GM19025 (cell line): ENCODE measurements around the gene PGBD5.

Source experiments
- ATAC-seq: cut with Tn5 transposase; IDR thresholded peaks from one replicate; pipeline ENCODE4 v1.9.1; 2021; ENCODE audit warnings: mild to moderate bottlenecking, low read depth, moderate library complexity; ENCODE audit not compliant: unreplicated experiment

PGBD5 gene

GRCh38 chr1:230287674-230288315 is 138.3 kb downstream of the PGBD5 start:
- no peak for ATAC-seq

DNA sequence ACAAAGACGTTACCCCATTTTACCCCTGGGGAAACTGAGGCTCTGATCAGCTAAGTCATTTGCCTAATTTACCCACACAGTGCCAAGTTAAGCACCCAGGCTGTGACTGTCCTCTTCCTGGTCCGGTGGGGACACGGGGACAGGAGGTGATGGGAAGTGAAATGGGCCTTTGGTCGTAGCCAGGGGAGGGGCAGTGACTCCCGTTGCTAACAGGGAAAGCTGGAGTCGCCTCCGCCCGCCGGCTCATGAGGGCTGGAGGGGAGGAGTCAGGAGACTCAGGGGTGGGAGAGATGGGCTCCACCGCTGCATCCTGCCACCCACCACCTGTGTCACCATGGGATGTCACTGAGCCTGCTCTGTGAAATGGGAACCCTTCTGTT is 139.3 kb downstream of the PGBD5 start:
- no peak for ATAC-seq

DNA sequence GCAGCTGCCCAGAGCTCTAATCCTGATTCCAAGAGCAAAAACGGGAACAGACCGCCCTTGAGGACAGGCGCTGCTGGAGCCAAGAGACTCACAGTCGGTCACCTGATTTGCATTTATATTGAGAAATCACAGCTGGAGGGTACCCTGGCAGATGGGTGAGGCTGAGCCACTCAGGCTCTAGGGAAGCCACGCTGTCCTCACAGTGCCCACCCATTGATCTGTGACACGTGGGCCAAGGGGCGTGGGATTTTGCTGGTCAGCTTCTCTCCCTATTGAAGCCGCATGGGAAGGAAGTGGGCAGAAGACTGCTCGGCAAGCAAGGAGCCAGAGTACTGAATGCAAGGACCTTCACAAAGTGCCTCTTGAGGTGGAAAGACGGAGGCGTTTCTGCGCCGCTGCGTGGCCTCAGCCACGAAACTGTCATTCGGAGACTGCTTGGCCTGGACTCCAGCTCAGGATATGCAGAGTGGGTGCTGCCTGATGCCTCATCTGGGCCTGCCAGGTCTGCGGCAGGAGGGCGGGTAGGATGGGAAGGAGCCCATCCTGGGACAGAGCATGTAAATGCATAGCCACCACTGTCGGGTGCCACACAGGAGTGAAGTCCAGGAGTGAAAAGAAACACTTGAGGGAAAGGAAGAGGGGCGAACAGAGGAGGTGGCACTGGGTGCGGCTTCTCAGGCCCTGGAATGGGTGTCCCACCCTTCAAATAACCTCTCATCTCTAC is 139.8 kb downstream of the PGBD5 start:
- no peak for ATAC-seq

DNA sequence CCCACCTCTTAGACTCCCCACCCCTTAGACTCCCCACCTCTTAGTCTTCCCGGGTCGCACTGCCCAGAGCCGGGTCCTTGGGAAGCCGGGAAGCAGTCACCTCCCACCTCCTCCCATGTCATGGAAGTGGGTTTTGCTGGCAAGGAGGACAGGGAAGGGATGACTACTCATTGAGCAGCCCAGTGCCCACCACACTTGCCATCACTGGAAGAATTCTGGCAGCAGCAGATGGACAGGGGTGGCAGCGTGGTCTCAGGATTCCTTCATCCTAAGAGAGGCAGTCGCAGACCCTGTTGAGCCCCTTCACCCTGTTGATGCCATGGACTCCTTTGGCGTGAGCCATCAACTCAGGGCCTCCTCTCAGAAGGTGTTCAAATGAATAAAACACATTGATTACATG is 140.8 kb downstream of the PGBD5 start:
- no peak for ATAC-seq

DNA sequence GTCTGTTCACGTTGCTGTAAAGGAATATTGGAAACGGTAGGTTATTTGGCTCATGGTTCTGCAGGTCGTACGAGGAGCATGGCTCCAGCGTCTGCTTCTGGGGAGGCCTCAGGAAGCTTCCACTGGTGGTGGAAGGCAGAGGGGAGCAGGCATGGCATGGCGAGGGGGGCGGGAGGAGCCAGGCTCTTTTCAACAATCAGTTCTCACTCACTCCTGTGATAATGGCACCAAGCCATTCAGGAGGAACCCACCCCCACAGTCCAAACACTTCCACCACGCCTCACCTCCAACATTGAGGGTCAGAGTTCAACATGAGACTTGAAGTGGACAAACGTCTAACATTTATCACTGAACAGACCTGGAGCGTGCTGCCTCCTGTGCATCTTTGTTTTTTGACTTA is 141.2 kb downstream of the PGBD5 start:
- no peak for ATAC-seq

- ATAC-seq = no peak
Observed at GRCh38 chr1:230283678-230284077, 142.5 kb downstream of the PGBD5 start.

DNA sequence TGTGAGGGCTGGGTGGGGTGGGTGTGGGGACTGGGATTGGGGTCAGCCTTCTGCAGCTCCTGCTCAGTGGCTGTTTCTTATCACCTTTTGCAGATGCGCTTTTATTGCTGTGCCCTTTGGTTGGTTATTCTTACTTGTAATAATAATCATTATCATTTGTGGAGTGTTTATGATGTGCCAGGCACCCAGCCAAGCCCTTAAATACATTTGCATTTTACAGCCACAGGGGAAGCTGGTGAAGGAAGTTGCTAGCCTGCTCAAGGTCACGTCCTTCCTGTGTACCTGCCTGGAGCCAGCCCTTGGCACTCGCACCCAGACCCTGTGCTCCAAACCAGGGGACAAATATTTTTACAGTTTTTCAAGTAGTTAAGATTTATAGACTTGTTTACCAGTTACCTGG is 144.0 kb downstream of the PGBD5 start:
- no peak for ATAC-seq

DNA sequence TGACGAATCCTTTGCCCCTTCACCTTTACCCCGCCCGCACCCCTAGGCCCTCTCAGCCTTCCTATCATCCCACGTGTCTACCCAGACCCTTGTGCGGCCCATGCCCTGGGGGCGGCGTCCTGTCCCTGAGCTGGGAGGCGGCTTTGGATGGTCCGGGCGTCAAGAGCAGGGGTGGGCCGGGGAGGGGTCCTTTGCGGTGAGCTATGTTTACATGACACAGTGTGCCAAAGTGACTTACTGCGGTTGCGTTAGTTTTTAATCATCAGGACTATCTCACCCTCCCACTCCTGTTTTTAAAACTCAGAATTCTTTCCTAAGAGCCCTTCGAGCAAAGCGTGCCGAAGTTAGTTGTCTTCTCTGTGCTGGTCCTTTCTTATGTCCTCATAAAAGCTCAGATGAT is 144.6 kb downstream of the PGBD5 start:
- ATAC-seq = no peak

DNA sequence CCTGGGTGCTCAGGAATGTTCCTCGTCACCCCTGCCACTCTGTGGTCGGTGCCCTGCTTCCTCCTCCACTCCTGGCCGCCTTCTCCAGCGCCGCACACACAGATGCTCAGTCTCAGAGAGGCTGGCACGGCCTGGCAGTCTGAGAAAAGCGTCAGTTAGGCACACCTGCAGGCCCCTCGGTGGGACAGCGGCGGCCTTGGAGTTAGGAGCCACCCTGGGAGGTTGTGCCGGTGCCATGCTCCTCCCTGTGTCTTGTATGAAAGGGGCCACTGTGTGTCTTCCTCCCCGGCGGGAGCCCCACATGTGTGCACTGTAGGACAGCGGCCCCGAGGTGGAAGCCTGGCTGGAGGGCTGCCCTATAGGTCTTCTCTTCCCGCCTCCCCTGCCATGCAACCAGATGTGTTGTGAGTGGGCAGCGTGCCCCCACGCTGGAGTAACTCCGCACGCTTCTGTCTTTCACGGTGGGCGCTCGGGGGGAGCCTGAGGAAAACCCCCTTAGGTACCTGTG is 145.2 kb downstream of the PGBD5 start:
- ATAC-seq = no peak

DNA sequence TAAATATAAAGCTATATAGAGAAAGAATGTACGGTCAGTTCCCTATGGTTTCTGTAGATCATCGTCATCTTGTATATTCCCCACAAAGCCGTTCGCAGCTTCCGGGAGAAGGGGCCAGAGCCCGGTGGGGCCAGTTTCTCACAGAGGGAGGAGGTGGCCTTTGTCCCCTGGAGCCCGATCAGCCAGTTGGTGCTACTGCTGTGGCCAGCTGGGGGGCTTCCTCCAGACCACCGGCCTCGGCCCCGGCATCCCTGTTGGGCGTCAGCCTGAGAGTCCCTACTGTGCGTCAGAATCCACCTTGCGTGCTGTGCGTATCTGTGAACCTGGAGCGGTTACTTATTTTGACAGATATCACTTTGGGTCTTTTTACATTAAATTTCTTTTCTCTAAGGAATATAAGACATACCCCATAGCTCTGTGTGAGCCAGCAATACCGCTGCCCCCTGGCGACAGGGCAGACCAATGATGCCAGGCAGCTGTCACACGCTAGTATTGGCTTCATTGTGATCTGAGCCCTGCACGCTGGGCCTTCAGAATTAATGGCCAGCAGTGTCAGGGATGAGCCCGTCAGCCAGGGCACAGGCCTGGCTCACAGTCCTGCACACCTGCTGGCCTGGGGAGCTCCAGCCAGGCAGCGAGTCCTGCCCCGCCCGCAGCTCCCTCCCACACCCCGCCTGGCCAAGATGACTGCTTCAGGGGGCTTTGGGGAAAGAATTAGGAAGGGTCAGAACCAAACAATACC is 145.9 kb downstream of the PGBD5 start:
- no peak for ATAC-seq

DNA sequence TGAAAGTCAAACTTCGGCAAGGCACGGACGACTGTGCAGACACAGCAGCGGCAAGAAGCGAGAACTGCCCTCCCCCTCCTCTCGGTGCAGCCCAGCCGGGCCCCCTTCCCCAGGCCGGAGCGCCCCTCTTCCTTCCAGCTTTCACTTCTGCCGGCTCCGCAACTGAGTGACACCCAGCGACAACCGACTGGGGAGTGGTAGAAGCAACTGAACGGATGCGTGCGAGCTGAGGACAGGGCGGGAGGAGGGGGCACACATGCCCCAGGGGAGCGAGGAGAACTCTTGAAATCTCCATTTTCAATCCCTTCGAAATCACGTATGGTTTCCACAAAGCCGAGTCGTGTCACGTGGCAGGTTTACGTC is 146.6 kb downstream of the PGBD5 start:
- no peak for ATAC-seq

DNA sequence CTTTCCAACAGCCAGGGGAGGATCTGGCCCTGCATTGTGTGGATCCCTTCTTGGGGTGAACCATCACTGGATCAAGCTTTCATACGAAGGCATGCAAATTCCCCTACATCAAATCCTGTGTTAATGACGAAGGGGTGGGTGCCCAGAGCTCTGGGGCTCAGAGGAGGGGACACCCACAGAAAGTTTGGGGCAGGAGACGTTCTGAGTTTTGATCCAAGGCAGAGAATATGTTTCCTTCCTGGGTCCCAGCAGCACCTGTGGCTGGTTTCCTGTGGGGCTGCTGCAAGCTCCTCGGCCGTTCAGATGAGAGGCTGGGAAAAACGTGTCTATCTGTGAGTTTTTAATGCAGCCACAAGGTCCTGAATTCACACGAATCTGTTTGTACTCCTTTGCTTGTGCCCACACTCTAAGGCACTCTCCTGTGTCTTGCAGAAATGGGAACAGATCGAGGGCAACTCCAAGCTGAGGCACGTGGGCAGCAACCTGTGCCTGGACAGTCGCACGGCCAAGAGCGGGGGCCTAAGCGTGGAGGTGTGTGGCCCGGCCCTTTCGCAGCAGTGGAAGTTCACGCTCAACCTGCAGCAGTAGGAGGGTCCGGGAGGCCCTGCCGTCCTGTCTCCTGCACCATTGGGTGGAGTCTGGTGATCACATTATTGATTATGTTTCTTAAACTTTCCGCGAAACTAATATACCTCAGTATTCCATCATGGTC is 147.1 kb downstream of the PGBD5 start:
- ATAC-seq = no peak

GRCh38 chr1:230278376-230278775 is 147.8 kb downstream of the PGBD5 start:
- no peak for ATAC-seq

- no peak for ATAC-seq
Observed at GRCh38 chr1:230277201-230278025, 148.7 kb downstream of the PGBD5 start.

DNA sequence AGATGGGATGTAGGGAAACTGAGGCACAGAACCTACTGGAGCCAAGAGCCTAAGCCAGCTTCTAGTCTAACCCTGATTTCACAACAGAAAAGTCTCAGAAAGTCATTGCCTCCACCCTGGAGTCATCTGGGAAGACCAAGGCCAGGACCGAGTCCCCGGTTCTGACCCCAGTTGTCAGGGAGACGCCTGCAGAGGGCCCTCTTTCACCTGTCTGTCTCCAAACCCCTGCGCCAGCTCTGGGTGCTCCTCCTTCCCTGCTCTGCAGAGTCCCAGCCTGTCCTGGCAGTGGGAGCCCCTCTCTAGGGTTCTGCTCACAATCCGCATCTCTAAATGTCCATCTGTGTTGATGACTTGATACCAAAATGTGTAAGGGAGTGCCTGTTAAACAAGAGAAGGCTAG is 149.7 kb downstream of the PGBD5 start:
- ATAC-seq = no peak

- ATAC-seq = no peak
Observed at GRCh38 chr1:230274254-230274653, 151.9 kb downstream of the PGBD5 start.

DNA sequence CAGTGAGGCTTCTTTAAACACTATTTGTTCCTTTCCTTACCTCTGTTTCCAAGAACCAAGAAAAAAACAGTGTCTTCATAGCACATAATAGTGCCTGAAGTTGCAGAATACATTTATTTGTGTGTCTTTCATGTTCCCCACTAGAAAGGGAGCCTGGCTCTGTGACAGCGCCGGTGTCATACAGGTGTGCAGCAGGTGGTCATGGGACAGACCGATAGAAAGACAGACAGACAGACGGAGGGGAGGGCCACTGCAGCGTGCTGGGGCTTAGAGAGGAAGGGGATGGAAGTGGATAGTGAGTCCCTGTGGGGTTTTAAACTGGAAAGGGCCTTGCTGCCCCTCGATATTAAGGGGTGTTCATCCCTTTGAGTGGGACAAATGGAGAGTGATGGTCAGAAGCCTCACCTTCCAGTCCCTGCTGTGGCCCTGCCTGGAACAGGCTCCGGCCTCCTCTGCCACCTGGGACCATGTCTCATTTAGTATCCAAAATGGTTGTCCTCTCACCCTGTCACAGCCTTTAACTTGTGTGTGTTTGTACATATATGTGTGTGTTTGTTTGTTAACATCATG is 152.9 kb downstream of the PGBD5 start:
- no peak for ATAC-seq

DNA sequence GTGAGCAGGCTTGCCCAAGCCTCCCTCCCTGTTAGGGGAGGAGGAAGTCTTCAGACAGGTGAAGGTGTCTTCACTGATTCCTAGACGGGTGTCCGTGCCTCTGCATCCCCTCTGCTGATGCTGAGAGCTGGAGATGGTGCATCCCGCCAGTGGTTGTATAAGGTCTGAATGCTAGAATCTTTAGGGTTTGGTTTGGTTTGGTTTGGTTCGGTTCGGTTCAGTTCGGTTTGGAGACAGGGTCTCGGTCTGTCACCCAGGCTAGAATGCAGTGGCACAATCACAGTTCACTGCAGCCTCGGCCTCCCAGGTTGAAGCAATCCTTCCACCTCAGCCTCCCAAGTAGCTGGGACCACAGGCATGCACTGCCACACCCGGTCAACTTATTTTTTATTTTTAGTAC is 153.6 kb downstream of the PGBD5 start:
- no peak for ATAC-seq

DNA sequence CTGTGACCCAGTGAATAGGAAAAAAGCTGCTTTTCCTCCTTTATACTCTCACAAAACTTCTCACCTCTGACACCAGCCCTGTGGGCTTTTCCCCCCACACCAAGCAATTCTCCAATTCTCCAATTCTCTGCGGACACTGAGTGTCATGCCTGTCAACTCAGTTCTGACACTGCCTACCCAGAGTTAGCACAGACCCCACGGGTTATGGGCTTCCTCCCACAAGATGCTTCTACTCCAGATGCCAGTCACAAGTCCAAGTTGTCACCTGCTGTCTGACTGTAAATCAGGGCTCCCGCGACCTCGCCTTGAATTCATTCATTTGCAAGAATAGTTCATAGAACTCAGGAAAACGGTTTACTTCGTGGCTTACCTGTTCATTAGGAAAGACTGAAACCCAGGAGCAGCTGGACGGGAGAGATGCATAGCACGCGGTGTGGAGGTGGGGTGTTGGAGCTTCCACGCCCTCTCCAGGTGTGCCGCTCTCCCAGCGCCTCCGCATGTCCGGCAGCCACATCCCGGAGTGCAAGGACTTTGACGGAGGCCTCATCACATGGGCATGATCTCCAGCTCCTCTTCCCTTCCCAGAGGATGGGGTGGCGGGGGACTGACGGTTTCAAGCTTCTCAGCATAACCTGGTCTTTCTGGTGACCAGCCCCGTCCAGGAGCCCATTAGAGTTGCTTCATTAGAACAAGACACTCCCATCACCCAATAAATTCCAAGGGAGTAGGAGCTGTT is 154.7 kb downstream of the PGBD5 start:
- ATAC-seq = no peak
